ENCODE results near the gene LCN9. TPM values are rescaled to one million over a fixed set of nuclear protein-coding genes. Genes with fewer than 3 reads are reported as not detected.

LCN9 gene
- polyA plus RNA-seq, 1 donor (not counting 4 experiments of a cell fraction or from before 2014, with no cell fraction given) = not detected

- Histone ChIP-seq H2AFZ (ENCODE audit: control insufficient read depth, low read length) (no peak overlapping the region), H3K27me3 (ENCODE audit: control insufficient read depth, extremely low read depth, insufficient read depth, low read length) (no peaks in the 10 kb centered on the region), H3K9ac (ENCODE audit: control insufficient read depth, extremely low read depth, insufficient read depth, low read length) (no peak overlapping the region), H3K4me2 (ENCODE audit: control insufficient read depth, extremely low read depth, insufficient read depth, low read depth, low read length) (no peak overlapping the region), H3K27ac (ENCODE audit: control insufficient read depth, insufficient read depth, low read length) (no peak overlapping the region), H3K9me3 (ENCODE audit: control insufficient read depth, low read depth, low read length) (peaks cover 3% of the 10 kb centered on the region), H3K4me3 (ENCODE audit: control insufficient read depth in 2 of 3, extremely low read depth in 1 of 3, insufficient read depth in 2 of 3, low read depth in 1 of 3, low read length in 3 of 3) (no peak overlapping the region), H3K4me1 (ENCODE audit: control insufficient read depth, extremely low read depth, insufficient read depth, low read length) (no peaks in the 10 kb centered on the region), H3K79me2 (ENCODE audit: control insufficient read depth, insufficient read depth, low read length) (no peaks in the 10 kb centered on the region), H3K9me1 (ENCODE audit: control insufficient read depth, extremely low read depth, insufficient read depth, low read length) (no peaks in the 10 kb centered on the region), H3K36me3 (ENCODE audit: control insufficient read depth in 2 of 2, extremely low read depth in 1 of 2, insufficient read depth in 2 of 2, low read length in 2 of 2) (no peaks in the 10 kb centered on the region), H4K20me1 (ENCODE audit: control insufficient read depth, extremely low read depth, insufficient read depth, low read length) (no peaks in the 10 kb centered on the region)
- no peak for FAIRE-seq
- no peak for TF ChIP-seq EZH2 (IDR thresholded peaks at IDR 0.05; ENCODE audit: low read length)
- dilution Hi-C loops (cut with MboI; ENCODE audit: extremely low pct_ligation_motif_present, low sequenced_read_pairs) = no loop called here
- DNase-seq (ENCODE audit: low read depth, low spot score) = no peak
These were observed 18.4 kb upstream of the LCN9 start for GRCh38 chr9:135644631-135645218.

DNA sequence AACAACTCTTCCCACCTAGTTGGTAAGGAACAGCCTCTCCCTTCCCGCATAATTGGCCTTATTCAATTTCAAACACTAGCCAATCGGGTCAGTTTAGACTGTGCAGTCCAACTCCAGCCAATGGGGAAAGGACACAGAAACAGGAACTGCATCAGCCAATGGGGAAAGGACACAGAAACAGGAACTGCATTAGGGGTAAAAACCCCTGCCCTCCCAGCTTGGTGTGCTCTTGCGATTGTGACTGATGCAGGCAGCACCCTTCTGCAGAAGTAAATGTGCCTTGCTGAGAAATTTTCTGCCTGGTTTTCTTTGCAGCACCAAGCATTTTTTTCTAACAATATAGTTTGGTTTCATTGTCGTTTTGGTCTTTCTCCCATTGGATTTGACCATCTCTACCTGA is 15.2 kb upstream of the LCN9 start:
- Histone ChIP-seq H3K27ac (ENCODE audit: control insufficient read depth, insufficient read depth, low read length) (no peak overlapping the region), H3K4me3 (ENCODE audit: control insufficient read depth in 2 of 3, extremely low read depth in 1 of 3, insufficient read depth in 2 of 3, low read depth in 1 of 3, low read length in 3 of 3) (no peak overlapping the region), H4K20me1 (ENCODE audit: control insufficient read depth, extremely low read depth, insufficient read depth, low read length) (no peaks in the 10 kb centered on the region), H3K79me2 (ENCODE audit: control insufficient read depth, insufficient read depth, low read length) (no peaks in the 10 kb centered on the region), H3K4me1 (ENCODE audit: control insufficient read depth, extremely low read depth, insufficient read depth, low read length) (no peaks in the 10 kb centered on the region), H3K9ac (ENCODE audit: control insufficient read depth, extremely low read depth, insufficient read depth, low read length) (no peak overlapping the region), H3K9me1 (ENCODE audit: control insufficient read depth, extremely low read depth, insufficient read depth, low read length) (no peaks in the 10 kb centered on the region), H3K27me3 (ENCODE audit: control insufficient read depth, extremely low read depth, insufficient read depth, low read length) (no peaks in the 10 kb centered on the region), H2AFZ (ENCODE audit: control insufficient read depth, low read length) (no peak overlapping the region), H3K9me3 (ENCODE audit: control insufficient read depth, low read depth, low read length) (peaks cover 8% of the 10 kb centered on the region), H3K36me3 (ENCODE audit: control insufficient read depth in 2 of 2, extremely low read depth in 1 of 2, insufficient read depth in 2 of 2, low read length in 2 of 2) (no peaks in the 10 kb centered on the region), H3K4me2 (ENCODE audit: control insufficient read depth, extremely low read depth, insufficient read depth, low read depth, low read length) (no peak overlapping the region)
- FAIRE-seq (no peak), DNase-seq (ENCODE audit: low read depth, low spot score) (no peak)
- TF ChIP-seq EZH2 (IDR thresholded peaks at IDR 0.05; ENCODE audit: low read length) (no peak), CTCF (optimal IDR thresholded peaks at IDR 0.05 in 1 of 3, IDR thresholded peaks at IDR 0.05 in 1 of 3, conservative IDR thresholded peaks at IDR 0.05 in 1 of 3; ENCODE audit: extremely low read depth in 1 of 3, insufficient read depth in 2 of 3, low read length in 3 of 3) (no peak)
- dilution Hi-C loops (cut with MboI; ENCODE audit: extremely low pct_ligation_motif_present, low sequenced_read_pairs) = no loop called here
